HEK293 (cell line): ENCODE results near the gene DNMT3L.

Experiments
- CTCF ChIA-PET: fragments of 350-600 bp; formaldehyde crosslinking; extraction: SDS; loops from one replicate; lab custom pipeline; 2021; ENCODE audit warnings: antibody characterized with exemption; lab: Yijun Ruan, JAX
- POLR2A ChIA-PET: fragments of 300-600 bp; formaldehyde crosslinking; extraction: SDS; loops from one replicate; lab custom pipeline; 2020; ENCODE audit warnings: antibody characterized with exemption, inconsistent platforms; lab: Yijun Ruan, JAX
- H3K27ac ChIP-seq: fragments of 200-500 bp; sonication (Bioruptor generic); 2 replicates; pipeline ENCODE4 v1.5.1; 2014; ENCODE audit warnings: low read depth, low read length, control low read depth, inconsistent platforms; ENCODE audit errors: extremely low read depth
- H3K36me3 ChIP-seq, 2 experiments: fragments of 200-500 bp in 1 of 2; sonication (Bioruptor generic) in 1 of 2; 1 replicate in 1 of 2; 2 replicates in 1 of 2; pipeline ENCODE4 v1.5.1; 2014 to 2017; ENCODE audit warnings: inconsistent platforms in 2 of 2, low read length in 2 of 2; ENCODE audit not compliant: control insufficient read depth in 2 of 2, insufficient read depth in 1 of 2
- H3K4me1 ChIP-seq: fragments of 200-500 bp; sonication (Bioruptor generic); 2 replicates; pipeline ENCODE4 v1.5.1; 2014; ENCODE audit warnings: mild to moderate bottlenecking, low read length, inconsistent platforms; ENCODE audit not compliant: control insufficient read depth, insufficient read depth
- H3K4me3 ChIP-seq: 2 replicates; pipeline ENCODE4 v1.5.1; 2011; ENCODE audit warnings: low read depth, mild to moderate bottlenecking, control low read depth, low read length, moderate library complexity
- H3K9me3 ChIP-seq: fragments of 200-500 bp; sonication (Bioruptor generic); 2 replicates; pipeline ENCODE4 v1.5.1; 2014; ENCODE audit warnings: low read depth, low read length, inconsistent platforms; ENCODE audit not compliant: control insufficient read depth, insufficient read depth
- CTCF ChIP-seq: fragments of 450-650 bp; formaldehyde crosslinking; IDR thresholded peaks from 2 replicates; pipeline ENCODE4 v1.5.1; 2016; ENCODE audit warnings: missing biosample characterization, missing genetic modification characterization
- KLF10 ChIP-seq: fragments of 450-650 bp; IDR thresholded peaks from 2 replicates; pipeline ENCODE4 v1.5.1; 2018; ENCODE audit warnings: missing biosample characterization, mild to moderate bottlenecking, missing genetic modification characterization
- PATZ1 ChIP-seq: fragments of 450-650 bp; formaldehyde crosslinking; IDR thresholded peaks from 2 replicates; pipeline ENCODE4 v1.5.1; 2016; ENCODE audit warnings: missing biosample characterization, missing genetic modification characterization
- PBX3 ChIP-seq: sonication (generic); formaldehyde crosslinking; IDR thresholded peaks from 2 replicates; pipeline ENCODE4 v1.8.1; 2022; ENCODE audit warnings: mild to moderate bottlenecking, moderate library complexity, missing genetic modification reagents
- PRDM10 ChIP-seq: fragments of 450-650 bp; formaldehyde crosslinking; IDR thresholded peaks from 2 replicates; pipeline ENCODE4 v1.5.1; 2016; ENCODE audit warnings: missing biosample characterization, missing genetic modification characterization
- SCRT2 ChIP-seq: fragments of 450-650 bp; formaldehyde crosslinking; IDR thresholded peaks from 2 replicates; pipeline ENCODE4 v1.5.1; 2016; ENCODE audit warnings: missing biosample characterization, missing genetic modification characterization
- YY1 ChIP-seq: fragments of 450-650 bp; formaldehyde crosslinking; IDR thresholded peaks from 2 replicates; pipeline ENCODE4 v1.5.1; 2018; ENCODE audit warnings: missing biosample characterization, missing genetic modification characterization
- ZBTB44 ChIP-seq: fragments of 450-650 bp; IDR thresholded peaks from 2 replicates; pipeline ENCODE4 v1.5.1; 2018; ENCODE audit warnings: missing biosample characterization, mild to moderate bottlenecking, missing genetic modification characterization
- ZEB2 ChIP-seq: fragments of 450-650 bp; formaldehyde crosslinking; IDR thresholded peaks from 2 replicates; pipeline ENCODE4 v1.5.1; 2016; ENCODE audit warnings: missing biosample characterization, missing genetic modification characterization
- ZFP69B ChIP-seq: fragments of 450-650 bp; formaldehyde crosslinking; IDR thresholded peaks from 2 replicates; pipeline ENCODE4 v1.5.1; 2016; ENCODE audit warnings: missing biosample characterization, missing genetic modification characterization
- ZIC2 ChIP-seq: fragments of 450-650 bp; formaldehyde crosslinking; IDR thresholded peaks from 2 replicates; pipeline ENCODE4 v1.5.1; 2016; ENCODE audit warnings: missing biosample characterization, missing genetic modification characterization
- ZNF324 ChIP-seq: fragments of 450-650 bp; formaldehyde crosslinking; IDR thresholded peaks from 2 replicates; pipeline ENCODE4 v1.5.1; 2016; ENCODE audit warnings: missing biosample characterization, missing genetic modification characterization
- ZNF600 ChIP-seq: fragments of 450-650 bp; formaldehyde crosslinking; IDR thresholded peaks from 2 replicates; pipeline ENCODE4 v1.5.1; 2016; ENCODE audit warnings: missing biosample characterization, missing genetic modification characterization
- ZNF776 ChIP-seq: fragments of 450-650 bp; formaldehyde crosslinking; IDR thresholded peaks from 2 replicates; pipeline ENCODE4 v1.5.0; 2017; ENCODE audit warnings: missing biosample characterization, missing genetic modification characterization, borderline replicate concordance

The DNMT3L gene

GRCh38 chr21:44301961-44302406 is 40.3 kb upstream of the DNMT3L start:
- Histone ChIP-seq H3K36me3 (peaks cover 0 to 6% of the 10 kb centered on the region in 2 experiments; a peak in 1 of 3 replicates), H3K4me1 (peaks cover 8% of the 10 kb centered on the region; the same call in 1 of the 2 replicates), H3K4me3 (no peak overlapping the region)
- CTCF ChIA-PET, result interaction anchor here (1.0 kb wide), 1 partner anchor 181 kb away, joined by 3 read pairs; no protein-coding TSS in a partner anchor
- POLR2A ChIA-PET, result no interaction called here
- no peak for TF ChIP-seq PRDM10 (tag by site-specific recombination)
- TF ChIP-seq ZEB2 (tag by site-specific recombination), result no peak
- TF ChIP-seq SCRT2, result peak; percentile 89
- TF ChIP-seq ZNF776, result no peak
- no peak for TF ChIP-seq ZNF324
- peak; percentile 45 for TF ChIP-seq ZNF600
- TF ChIP-seq KLF10 (tag by site-specific recombination), result no peak
- TF ChIP-seq YY1 (tag by site-specific recombination), result no peak
- TF ChIP-seq PATZ1, result peak; percentile 33; the same call in 1 of the 2 replicates
- TF ChIP-seq PBX3 (CRISPR knock-in tag), result no peak
- peak; percentile 42; the same call in 1 of the 2 replicates for TF ChIP-seq CTCF
- 0 out of 2 replicates have a peak, but pooled peaks have one; percentile 45 for TF ChIP-seq ZBTB44 (tag by site-specific recombination)
- TF ChIP-seq ZIC2 (tag by site-specific recombination), result 0 out of 2 replicates have a peak, but pooled peaks have one; percentile 5
- TF ChIP-seq, all 188 proteins: peak for 6
- no peak overlapping the region for H3K27ac ChIP-seq
- H3K9me3 ChIP-seq, result no peaks in the 10 kb centered on the region

- TF ChIP-seq ZFP69B (tag by site-specific recombination) (no peak), CTCF (peak; percentile 9; the same call in 1 of the 2 replicates)
- Histone ChIP-seq H3K4me1 (peaks cover 8% of the 10 kb centered on the region; the same call in 1 of the 2 replicates), H3K36me3 (no peaks in the 10 kb centered on the region), H3K9me3 (no peaks in the 10 kb centered on the region), H3K27ac (peak overlapping the region; percentile 72; the same call in 1 of the 2 replicates), H3K4me3 (peak overlapping the region; percentile 64; the same call in 1 of the 2 replicates)
- POLR2A ChIA-PET, result interaction anchor here (1.2 kb wide), 1 partner anchor 28 kb away, joined by 4 read pairs; no protein-coding TSS in a partner anchor
- CTCF ChIA-PET, result interaction anchor here (0.5 to 1.0 kb wide), 2 partner anchors 17 to 181 kb away, joined by 3 read pairs; no protein-coding TSS in a partner anchor
Measured at GRCh38 chr21:44301141-44301540, 39.4 kb upstream of the DNMT3L start.
